Fibroblast of lung (primary cell): Measurements from ENCODE around the gene CLASP1.

Experiments used
- CTCF ChIP-seq, 2 donors: IDR thresholded peaks in 1 of 2; conservative IDR thresholded peaks in 1 of 2; 1 replicate in 1 of 2; 2 replicates in 1 of 2; pipeline ENCODE4 v1.5.1; 2011 to 2012; ENCODE audit warnings: low read length in 2 of 2, control low read depth in 1 of 2, inconsistent platforms in 1 of 2, low read depth in 1 of 2, mild to moderate bottlenecking in 1 of 2
- EZH2 ChIP-seq: IDR thresholded peaks from 2 replicates; pipeline ENCODE4 v1.5.1; 2012; ENCODE audit warnings: low read length, control low read depth, mild to moderate bottlenecking; ENCODE audit errors: missing control alignments

- TF ChIP-seq CTCF (conservative IDR thresholded peaks at IDR 0.05 in 1 of 2, IDR thresholded peaks at IDR 0.05 in 1 of 2; ENCODE audit: low read depth in 1 of 2, low read length in 2 of 2), result no peak
- TF ChIP-seq EZH2, result no peak
Observed at GRCh38 chr2:121582272-121582671, 67.0 kb downstream of the CLASP1 start.
